BE2C (cell line): Measurements from ENCODE around the gene ORC2.
"Not testable (repeated sequence)": the region's sequence is repeated elsewhere in the genome, so short reads cannot be mapped to it uniquely, and the experiment has no call there.

Experiments used
- DNase-seq: peaks from one replicate; pipeline ENCODE4 v3.0.0-alpha.2; 2020
- H3K27me3 ChIP-seq: fragments of 250-450 bp; sonication (Bioruptor Pico); 2 replicates; pipeline ENCODE4 v1.5.1; 2020; ENCODE audit warnings: mild to moderate bottlenecking
- H3K36me3 ChIP-seq: fragments of 250-450 bp; sonication (Bioruptor Pico); 2 replicates; pipeline ENCODE4 v1.5.1; 2020; ENCODE audit warnings: mild to moderate bottlenecking
- H3K4me1 ChIP-seq: fragments of 250-450 bp; sonication (Bioruptor Pico); 2 replicates; pipeline ENCODE4 v1.5.1; 2020
- H3K4me3 ChIP-seq: 2 replicates; pipeline ENCODE4 v1.5.1; 2011; ENCODE audit warnings: low read depth, low read length
- H3K9me3 ChIP-seq: fragments of 250-450 bp; sonication (Bioruptor Pico); 2 replicates; pipeline ENCODE4 v1.5.1; 2020
- CTCF ChIP-seq: IDR thresholded peaks from 2 replicates; pipeline ENCODE4 v1.5.1; 2012; ENCODE audit warnings: mild to moderate bottlenecking, low read depth, low read length

ORC2 gene

GRCh38 chr2:200901459-200902072 lies 61.9 kb downstream of the ORC2 start:
- DNase-seq = peak; percentile 83
- H3K9me3 ChIP-seq = no peaks in the 10 kb centered on the region
- H3K36me3 ChIP-seq = peaks cover 56% of the 10 kb centered on the region
- no peaks in the 10 kb centered on the region for H3K4me1 ChIP-seq
- no peak overlapping the region for H3K4me3 ChIP-seq
- peak; percentile 91 for TF ChIP-seq CTCF
- no peaks in the 10 kb centered on the region for H3K27me3 ChIP-seq

GRCh38 chr2:200899482-200899881 lies 64.0 kb downstream of the ORC2 start:
- H3K36me3 ChIP-seq = peaks cover 67% of the 10 kb centered on the region
- no peak for TF ChIP-seq CTCF
- H3K27me3 ChIP-seq = no peaks in the 10 kb centered on the region
- DNase-seq = no peak
- no peaks in the 10 kb centered on the region for H3K4me1 ChIP-seq
- H3K4me3 ChIP-seq = no peak overlapping the region
- no peaks in the 10 kb centered on the region for H3K9me3 ChIP-seq

- no peak for TF ChIP-seq CTCF
- peak; percentile 98 for DNase-seq
- Histone ChIP-seq H3K27me3 (no peaks in the 10 kb centered on the region), H3K36me3 (peaks cover 3% of the 10 kb centered on the region; the same call in 1 of the 2 replicates), H3K4me1 (no peaks in the 10 kb centered on the region), H3K9me3 (no peaks in the 10 kb centered on the region), H3K4me3 (peak within 1 kb of the TSS; percentile 99)
Measured at GRCh38 chr2:200888704-200889625, 74.5 kb downstream of the ORC2 start, which contains the start of the genes NIF3L1 and PPIL3. NIF3L1 (plus strand) TSS chr2:200889371; CDS start chr2:200891944, 2,573 bp downstream. PPIL3 (minus strand) TSS chr2:200889077; CDS start chr2:200887615, 1,462 bp downstream.

GRCh38 chr2:200881715-200882249 lies 81.7 kb downstream of the ORC2 start:
- H3K4me3 ChIP-seq, DNase-seq, H3K27me3 ChIP-seq, H3K4me1 ChIP-seq, H3K9me3 ChIP-seq: not testable (repeated sequence)
- peaks cover 12% of the 10 kb centered on the region for H3K36me3 ChIP-seq

- no peak overlapping the region for H3K4me3 ChIP-seq
Measured at GRCh38 chr2:200878289-200878880, 85.1 kb downstream of the ORC2 start.

More at GRCh38 chr2:200878289-200878880, 85.1 kb downstream of the ORC2 start:
- H3K27me3 ChIP-seq = no peaks in the 10 kb centered on the region
- TF ChIP-seq CTCF = no peak
- H3K9me3 ChIP-seq = no peaks in the 10 kb centered on the region
- H3K4me1 ChIP-seq = no peaks in the 10 kb centered on the region
- H3K36me3 ChIP-seq = peaks cover 18% of the 10 kb centered on the region
- no peak for DNase-seq
